Left ventricle myocardium inferior (tissue), 1 donor: Measurements from ENCODE around the gene CADPS2. TPM values are rescaled to one million over a fixed set of nuclear protein-coding genes. Genes with fewer than 3 reads are reported as not detected.

Experiments
- DNase-seq: peaks from one replicate; pipeline ENCODE4 v3.0.0-alpha.2; 2020
- H3K27ac ChIP-seq: fragments of 200-600 bp; replicated peaks from 2 replicates; pipeline ENCODE4 v1.8.0; 2021
- H3K27me3 ChIP-seq: fragments of 200-600 bp; 2 replicates; pipeline ENCODE4 v1.8.0; 2021; ENCODE audit warnings: low read depth
- H3K36me3 ChIP-seq: fragments of 200-600 bp; 2 replicates; pipeline ENCODE4 v1.8.0; 2021
- H3K4me1 ChIP-seq: fragments of 200-600 bp; 2 replicates; pipeline ENCODE4 v1.8.0; 2021
- H3K4me3 ChIP-seq: fragments of 200-600 bp; 2 replicates; pipeline ENCODE4 v1.8.0; 2021; ENCODE audit warnings: mild to moderate bottlenecking, moderate library complexity
- H3K9me3 ChIP-seq: fragments of 200-600 bp; replicated peaks from 2 replicates; pipeline ENCODE4 v1.8.0; 2021
- intact Hi-C: fragments of 100-400 bp; cut with micrococcal nuclease; formaldehyde crosslinking; loops from one replicate; pipeline ENCODE4 v1.11.0; 2022
- total RNA-seq: library from RNA; stranded (reverse); fragmentation: NEBNext Ultra II Directional; extraction: Animal tissue kit (Norgen Biotek cat#: 25700); gene quantifications from one replicate; pipeline ENCODE4 v1.2.1, GENCODE V29; 2021
- TF ChIP-seq, protein P1 (sequence below): fragments of 200-600 bp; IDR thresholded peaks from 2 replicates; pipeline ENCODE4 v1.8.0; 2021; ENCODE audit warnings: antibody characterized with exemption, mild to moderate bottlenecking, borderline replicate concordance
- donor health status: DM: no; HTN: yes; CAD: no; lungs with severe emphysema.

Gene CADPS2
- total RNA-seq, 1 donor from 2014 or later = 11.9 TPM

- H3K27me3 ChIP-seq = no peaks in the 10 kb centered on the region
- peaks cover 14% of the 10 kb centered on the region for H3K4me1 ChIP-seq
- intact Hi-C loops = no loop called here
- TF ChIP-seq, protein P1, sequence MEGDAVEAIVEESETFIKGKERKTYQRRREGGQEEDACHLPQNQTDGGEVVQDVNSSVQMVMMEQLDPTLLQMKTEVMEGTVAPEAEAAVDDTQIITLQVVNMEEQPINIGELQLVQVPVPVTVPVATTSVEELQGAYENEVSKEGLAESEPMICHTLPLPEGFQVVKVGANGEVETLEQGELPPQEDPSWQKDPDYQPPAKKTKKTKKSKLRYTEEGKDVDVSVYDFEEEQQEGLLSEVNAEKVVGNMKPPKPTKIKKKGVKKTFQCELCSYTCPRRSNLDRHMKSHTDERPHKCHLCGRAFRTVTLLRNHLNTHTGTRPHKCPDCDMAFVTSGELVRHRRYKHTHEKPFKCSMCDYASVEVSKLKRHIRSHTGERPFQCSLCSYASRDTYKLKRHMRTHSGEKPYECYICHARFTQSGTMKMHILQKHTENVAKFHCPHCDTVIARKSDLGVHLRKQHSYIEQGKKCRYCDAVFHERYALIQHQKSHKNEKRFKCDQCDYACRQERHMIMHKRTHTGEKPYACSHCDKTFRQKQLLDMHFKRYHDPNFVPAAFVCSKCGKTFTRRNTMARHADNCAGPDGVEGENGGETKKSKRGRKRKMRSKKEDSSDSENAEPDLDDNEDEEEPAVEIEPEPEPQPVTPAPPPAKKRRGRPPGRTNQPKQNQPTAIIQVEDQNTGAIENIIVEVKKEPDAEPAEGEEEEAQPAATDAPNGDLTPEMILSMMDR = no peak
- H3K4me3 ChIP-seq = no peak overlapping the region
- H3K36me3 ChIP-seq = peaks cover 4% of the 10 kb centered on the region
- H3K9me3 ChIP-seq = no peaks in the 10 kb centered on the region
- no peak for DNase-seq
- no peak overlapping the region for H3K27ac ChIP-seq
Observed at GRCh38 chr7:122605929-122606328, 280.3 kb downstream of the CADPS2 start.

DNA sequence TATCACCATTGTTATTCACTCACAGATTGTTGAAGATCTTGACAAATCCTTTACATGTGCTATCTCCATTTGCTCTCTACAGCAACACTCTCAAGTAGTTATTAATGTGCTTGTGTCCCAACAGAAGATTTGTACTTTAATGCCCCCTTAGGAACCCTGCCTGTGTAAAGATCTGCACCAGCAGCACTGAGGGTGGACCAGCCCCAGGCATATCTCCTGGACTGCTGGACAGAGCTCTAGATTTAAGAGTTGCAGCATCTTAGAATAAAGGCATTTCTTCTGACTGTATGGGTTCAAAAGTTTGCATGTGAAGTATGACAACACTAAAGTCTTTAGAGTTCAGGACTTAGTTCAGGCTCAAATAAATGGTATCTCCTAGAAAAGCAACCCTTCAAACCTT, 282.0 kb downstream of the CADPS2 start:
- H3K36me3 ChIP-seq = no peaks in the 10 kb centered on the region
- no peak overlapping the region for H3K4me3 ChIP-seq
- no peaks in the 10 kb centered on the region for H3K27me3 ChIP-seq
- intact Hi-C loops = no loop called here
- TF ChIP-seq, protein P1 = no peak
- no peak overlapping the region for H3K27ac ChIP-seq
- H3K9me3 ChIP-seq = no peaks in the 10 kb centered on the region
- DNase-seq = no peak
- peaks cover 10% of the 10 kb centered on the region for H3K4me1 ChIP-seq

- no peaks in the 10 kb centered on the region for H3K9me3 ChIP-seq
- no peak overlapping the region for H3K27ac ChIP-seq
- TF ChIP-seq, protein P1 = no peak
- H3K36me3 ChIP-seq = no peaks in the 10 kb centered on the region
- no peak overlapping the region for H3K4me3 ChIP-seq
- H3K4me1 ChIP-seq = peaks cover 10% of the 10 kb centered on the region
- H3K27me3 ChIP-seq = no peaks in the 10 kb centered on the region
- intact Hi-C loops = no loop called here
- no peak for DNase-seq
Observed at GRCh38 chr7:122602800-122603199, 283.5 kb downstream of the CADPS2 start.

DNA sequence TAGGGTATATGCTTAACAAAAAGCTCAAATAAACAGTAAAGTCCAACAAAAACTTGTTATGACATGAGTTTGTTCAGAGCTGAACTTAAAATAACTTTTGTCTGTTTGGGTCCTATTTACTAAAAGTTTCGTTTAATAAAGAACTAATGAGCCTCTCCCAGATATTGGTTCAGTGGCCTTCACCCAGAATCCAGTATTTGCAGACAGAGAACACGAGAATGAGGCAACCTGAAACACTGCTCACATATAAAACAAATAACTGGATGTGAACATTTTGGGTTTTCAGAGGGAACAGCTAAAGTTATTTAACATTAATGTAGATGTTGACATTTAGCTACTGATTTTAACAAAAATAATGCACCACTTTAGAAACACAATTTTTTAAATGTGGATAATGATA, 285.6 kb downstream of the CADPS2 start:
- Histone ChIP-seq H3K27me3 (no peaks in the 10 kb centered on the region), H3K36me3 (no peaks in the 10 kb centered on the region), H3K4me1 (peaks cover 10% of the 10 kb centered on the region), H3K4me3 (no peak overlapping the region), H3K27ac (no peak overlapping the region), H3K9me3 (no peaks in the 10 kb centered on the region)
- TF ChIP-seq, protein P1 = no peak
- intact Hi-C loops = no loop called here
- no peak for DNase-seq

DNA sequence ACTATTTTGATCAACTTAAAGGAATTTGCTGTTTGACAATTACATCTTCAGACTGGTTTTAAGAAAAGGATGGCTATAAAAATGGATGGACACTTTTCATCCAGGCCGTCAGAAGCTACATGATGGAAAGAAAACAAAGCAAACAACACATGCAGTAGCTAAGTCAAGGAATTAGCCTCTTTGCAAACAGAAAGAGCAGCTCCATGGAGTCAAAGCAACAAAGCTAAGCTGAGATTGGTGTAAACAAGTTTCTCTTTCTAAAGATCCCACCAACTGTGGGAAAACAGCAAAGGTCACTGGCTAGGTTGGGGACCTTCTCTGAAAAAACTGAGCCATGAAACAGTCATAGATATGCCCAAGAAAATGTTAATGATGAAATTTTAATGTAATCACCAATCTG, 286.2 kb downstream of the CADPS2 start:
- Histone ChIP-seq H3K27ac (no peak overlapping the region), H3K27me3 (no peaks in the 10 kb centered on the region), H3K4me3 (no peak overlapping the region), H3K36me3 (no peaks in the 10 kb centered on the region), H3K4me1 (peaks cover 10% of the 10 kb centered on the region), H3K9me3 (no peaks in the 10 kb centered on the region)
- TF ChIP-seq, protein P1 = no peak
- DNase-seq = no peak
- intact Hi-C loops = no loop called here

GRCh38 chr7:122597277-122597676, 289.0 kb downstream of the CADPS2 start:
- TF ChIP-seq, protein P1 = no peak
- Histone ChIP-seq H3K36me3 (no peaks in the 10 kb centered on the region), H3K27me3 (no peaks in the 10 kb centered on the region), H3K4me1 (peaks cover 2% of the 10 kb centered on the region), H3K27ac (no peak overlapping the region), H3K9me3 (peaks cover 3% of the 10 kb centered on the region), H3K4me3 (no peak overlapping the region)
- DNase-seq = no peak
- intact Hi-C loops = no loop called here
